Kidney epithelial cell (primary cell): Measurements from ENCODE around the gene TOMM22. TPM values are rescaled to one million over a fixed set of nuclear protein-coding genes. Genes with fewer than 3 reads are reported as not detected.
A peak's percentile ranks its signal among the peaks of the same experiment; 100 is the strongest.

Experiments
- DNase-seq: peaks from one replicate; pipeline ENCODE4 v3.0.0-alpha.2; 2010; ENCODE audit warnings: low read depth
- H3K27me3 ChIP-seq: 2 replicates; pipeline ENCODE4 v1.6.0; 2011; ENCODE audit warnings: low read length; ENCODE audit not compliant: control insufficient read depth, insufficient read depth
- H3K36me3 ChIP-seq: 2 replicates; pipeline ENCODE4 v1.5.1; 2011; ENCODE audit warnings: low read length; ENCODE audit not compliant: control insufficient read depth, insufficient read depth
- H3K4me3 ChIP-seq: 2 replicates; pipeline ENCODE4 v1.5.1; 2011; ENCODE audit warnings: low read depth, mild to moderate bottlenecking, control low read depth, low read length
- CTCF ChIP-seq: IDR thresholded peaks from 2 replicates; pipeline ENCODE4 v1.5.1; 2011; ENCODE audit warnings: mild to moderate bottlenecking, moderate library complexity, low read length, control low read depth, inconsistent platforms; ENCODE audit not compliant: insufficient read depth, poor library complexity, severe bottlenecking
- total RNA-seq: library from RNA; depleted of rRNA; stranded (reverse); fragments of >200 nt; gene quantifications from 2 replicates; pipeline ENCODE4 v1.2.3, GENCODE V29; 2015

The TOMM22 gene
- total RNA-seq, 1 donor from 2014 or later = 56.4 TPM

- peak; percentile 56 for DNase-seq
- H3K27me3 ChIP-seq = no peaks in the 10 kb centered on the region
- TF ChIP-seq CTCF = no peak
- no peaks in the 10 kb centered on the region for H3K36me3 ChIP-seq
- H3K4me3 ChIP-seq = peak within 1 kb of the TSS; percentile 59
Observed at GRCh38 chr22:38700789-38701628, 19.3 kb downstream of the TOMM22 start, which contains the start of gene JOSD1. Gene JOSD1, minus strand, starts transcription at chr22:38700943. Its CDS starts 956 bp downstream, at chr22:38699987.

- Histone ChIP-seq H3K4me3 (peak overlapping the region; percentile 28), H3K27me3 (no peaks in the 10 kb centered on the region), H3K36me3 (no peaks in the 10 kb centered on the region)
- DNase-seq = no peak
- no peak for TF ChIP-seq CTCF
Observed at GRCh38 chr22:38704654-38705234, 23.0 kb downstream of the TOMM22 start.

GRCh38 chr22:38705235-38706100 is 23.7 kb downstream of the TOMM22 start, which contains the start of gene GTPBP1:
Gene GTPBP1, plus strand, starts transcription at chr22:38705944. Its CDS starts 12 bp downstream, at chr22:38705956.
- TF ChIP-seq CTCF = no peak
- Histone ChIP-seq H3K4me3 (peak within 1 kb of the TSS; percentile 98), H3K36me3 (no peaks in the 10 kb centered on the region), H3K27me3 (no peaks in the 10 kb centered on the region)
- peak; percentile 99 for DNase-seq

- DNase-seq = no peak
Observed at GRCh38 chr22:38706101-38706900, 24.5 kb downstream of the TOMM22 start.

More at GRCh38 chr22:38706101-38706900, 24.5 kb downstream of the TOMM22 start:
- H3K4me3 ChIP-seq = peak overlapping the region; percentile 98
- TF ChIP-seq CTCF = no peak
- no peaks in the 10 kb centered on the region for H3K36me3 ChIP-seq
- no peaks in the 10 kb centered on the region for H3K27me3 ChIP-seq
